OCI-LY1 (cell line): ENCODE measurements around the gene MRPL3.

Experiments used
- H2AFZ ChIP-seq: fragments of 200-600 bp; sonication (generic), shearing (Covaris generic); 2 replicates; pipeline ENCODE4 v1.6.0; 2014; ENCODE audit warnings: antibody characterized with exemption, mild to moderate bottlenecking, low read length
- H3F3A ChIP-seq: fragments of 200-600 bp; sonication (generic), shearing (Covaris generic); 2 replicates; pipeline ENCODE4 v1.6.0; 2014; ENCODE audit warnings: mild to moderate bottlenecking, antibody characterized with exemption, low read length, moderate library complexity; ENCODE audit not compliant: insufficient read depth
- H3K27ac ChIP-seq: fragments of 200-600 bp; sonication (generic); 2 replicates; pipeline ENCODE4 v1.5.1; 2014; ENCODE audit warnings: low read length, mixed run types, mild to moderate bottlenecking, low read depth; ENCODE audit not compliant: poor library complexity, severe bottlenecking
- H3K27me3 ChIP-seq: fragments of 200-600 bp; sonication (generic); 2 replicates; pipeline ENCODE4 v1.6.0; 2014; ENCODE audit warnings: antibody characterized with exemption, mild to moderate bottlenecking, low read length, moderate library complexity; ENCODE audit not compliant: insufficient read depth
- H3K36me3 ChIP-seq: fragments of 200-600 bp; sonication (generic); 2 replicates; pipeline ENCODE4 v1.6.1; 2014; ENCODE audit warnings: mild to moderate bottlenecking, antibody characterized with exemption, low read length, moderate library complexity, mixed read lengths; ENCODE audit not compliant: insufficient read depth
- H3K4me1 ChIP-seq: fragments of 200-600 bp; sonication (generic); 2 replicates; pipeline ENCODE4 v1.5.1; 2014; ENCODE audit warnings: mild to moderate bottlenecking, low read length, moderate library complexity; ENCODE audit not compliant: insufficient read depth, severe bottlenecking
- H3K4me2 ChIP-seq: fragments of 200-600 bp; sonication (generic), shearing (Covaris generic); 2 replicates; pipeline ENCODE4 v1.6.1; 2014; ENCODE audit warnings: low read length
- H3K4me3 ChIP-seq: fragments of 200-600 bp; sonication (generic); 2 replicates; pipeline ENCODE4 v1.5.1; 2014; ENCODE audit warnings: low read length, low read depth, mild to moderate bottlenecking, mixed read lengths; ENCODE audit not compliant: poor library complexity, severe bottlenecking
- H3K79me2 ChIP-seq: fragments of 200-600 bp; shearing (Covaris generic); 2 replicates; pipeline ENCODE4 v1.6.1; 2016; ENCODE audit warnings: mixed run types, low read length, mixed read lengths; ENCODE audit not compliant: insufficient read depth
- H3K9ac ChIP-seq: fragments of 200-600 bp; sonication (generic), shearing (Covaris generic); 2 replicates; pipeline ENCODE4 v1.6.1; 2014; ENCODE audit warnings: mild to moderate bottlenecking, low read length, mixed read lengths
- H3K9me2 ChIP-seq: fragments of 200-600 bp; sonication (generic), shearing (Covaris generic); 2 replicates; pipeline ENCODE4 v1.6.1; 2014; ENCODE audit warnings: low read depth, mild to moderate bottlenecking, low read length, mixed read lengths
- H3K9me3 ChIP-seq: fragments of 200-600 bp; shearing (Covaris generic); 2 replicates; pipeline ENCODE4 v1.6.1; 2014; ENCODE audit warnings: low read length, mixed read lengths
- H4K20me1 ChIP-seq: fragments of 200-600 bp; sonication (generic), shearing (Covaris generic); 2 replicates; pipeline ENCODE4 v1.6.0; 2016; ENCODE audit warnings: mild to moderate bottlenecking, low read length; ENCODE audit not compliant: insufficient read depth
- CTCF ChIP-seq: fragments of 200-600 bp; sonication (generic), shearing (Covaris generic); IDR thresholded peaks from 2 replicates; pipeline ENCODE4 v1.5.1; 2017; ENCODE audit warnings: mild to moderate bottlenecking, antibody characterized with exemption, low read length, moderate library complexity, mixed read lengths
- EZH2 ChIP-seq: fragments of 200-600 bp; sonication (generic), shearing (Covaris generic); IDR thresholded peaks from 2 replicates; pipeline ENCODE4 v1.8.0; 2017; ENCODE audit warnings: borderline replicate concordance, mixed run types, mild to moderate bottlenecking, antibody characterized with exemption, low read length, moderate library complexity, mixed read lengths

MRPL3 gene

DNA sequence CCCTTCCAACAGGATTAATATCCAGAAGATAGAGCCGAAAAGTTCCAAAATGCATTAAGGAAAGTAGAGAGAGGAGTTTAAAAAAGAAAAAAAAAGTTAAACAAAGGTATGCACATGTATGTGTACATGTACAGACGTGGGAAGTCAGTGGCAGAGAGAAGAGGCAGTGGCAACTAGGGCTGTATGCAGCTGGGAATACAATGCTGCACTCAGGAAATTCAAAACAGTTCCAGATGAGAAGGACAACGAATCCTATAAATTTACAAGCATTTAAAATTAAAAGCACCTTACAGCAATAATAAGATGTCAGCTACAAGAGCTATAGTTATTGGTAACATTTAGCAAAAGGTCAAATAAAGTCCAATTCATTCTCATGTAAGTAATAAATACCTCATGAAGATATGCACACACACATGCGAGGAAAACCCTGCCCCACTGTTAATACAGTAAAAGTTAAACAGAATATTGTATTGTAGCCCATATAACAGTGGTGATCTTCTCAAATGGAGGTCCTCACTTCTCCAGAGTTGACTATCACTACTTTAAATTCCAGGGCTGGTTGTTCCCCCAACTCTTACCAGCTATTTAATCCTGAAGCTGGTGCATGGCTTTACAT lies 18.2 kb downstream of the MRPL3 start:
- Histone ChIP-seq H3K9ac (no peak overlapping the region), H3K36me3 (peaks cover 85% of the 10 kb centered on the region), H3F3A (no peaks in the 10 kb centered on the region), H3K4me1 (peaks cover 22% of the 10 kb centered on the region), H3K27ac (peak overlapping the region; percentile 6), H2AFZ (no peak overlapping the region), H3K27me3 (no peaks in the 10 kb centered on the region), H3K9me2 (no peaks in the 10 kb centered on the region), H3K9me3 (no peaks in the 10 kb centered on the region), H3K4me2 (peak overlapping the region; percentile 24; the same call in 1 of the 2 replicates), H4K20me1 (no peaks in the 10 kb centered on the region), H3K4me3 (no peak overlapping the region), H3K79me2 (peaks cover 12% of the 10 kb centered on the region)
- TF ChIP-seq EZH2: no peak
- no peak for TF ChIP-seq CTCF

DNA sequence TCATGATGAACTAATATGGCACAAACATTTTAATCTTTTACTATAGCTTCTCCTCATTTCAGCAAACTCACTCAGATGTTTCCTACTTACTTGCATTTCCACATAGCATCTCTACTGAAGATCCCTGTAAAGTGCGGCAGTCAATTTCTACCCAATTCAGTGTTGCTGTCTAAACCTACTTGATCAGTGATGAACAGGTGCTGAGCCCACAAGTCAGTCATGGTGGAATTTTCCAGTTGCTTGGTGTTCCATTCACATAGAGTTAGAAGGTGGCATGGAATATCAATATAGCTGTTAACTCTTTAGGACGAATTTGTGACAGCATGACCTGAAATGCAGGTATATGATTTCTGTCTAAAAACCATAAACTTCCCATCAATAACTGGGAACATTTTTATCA lies 22.7 kb downstream of the MRPL3 start:
- no peak overlapping the region for H3K9ac ChIP-seq
- TF ChIP-seq EZH2: no peak
- TF ChIP-seq CTCF: no peak
- H3F3A ChIP-seq: no peaks in the 10 kb centered on the region
- H3K4me2 ChIP-seq: no peak overlapping the region
- H3K27me3 ChIP-seq: no peaks in the 10 kb centered on the region
- no peak overlapping the region for H2AFZ ChIP-seq
- H3K9me3 ChIP-seq: no peaks in the 10 kb centered on the region
- H3K4me1 ChIP-seq: peaks cover 15% of the 10 kb centered on the region
- H3K9me2 ChIP-seq: no peaks in the 10 kb centered on the region
- H3K36me3 ChIP-seq: peaks cover 84% of the 10 kb centered on the region
- H3K27ac ChIP-seq: no peak overlapping the region
- H3K79me2 ChIP-seq: peaks cover 27% of the 10 kb centered on the region
- H3K4me3 ChIP-seq: no peak overlapping the region
- H4K20me1 ChIP-seq: no peaks in the 10 kb centered on the region

GRCh38 chr3:131477813-131478212 lies 25.0 kb downstream of the MRPL3 start:
- no peak overlapping the region for H2AFZ ChIP-seq
- no peaks in the 10 kb centered on the region for H3K9me2 ChIP-seq
- peaks cover 74% of the 10 kb centered on the region for H3K36me3 ChIP-seq
- no peak overlapping the region for H3K4me2 ChIP-seq
- H3K9ac ChIP-seq: no peak overlapping the region
- no peaks in the 10 kb centered on the region for H3K4me1 ChIP-seq
- no peaks in the 10 kb centered on the region for H3K9me3 ChIP-seq
- TF ChIP-seq CTCF (no peak), EZH2 (no peak)
- no peak overlapping the region for H3K27ac ChIP-seq
- no peaks in the 10 kb centered on the region for H4K20me1 ChIP-seq
- H3F3A ChIP-seq: no peaks in the 10 kb centered on the region
- no peak overlapping the region for H3K4me3 ChIP-seq
- H3K79me2 ChIP-seq: peaks cover 26% of the 10 kb centered on the region
- no peaks in the 10 kb centered on the region for H3K27me3 ChIP-seq
